Cardiac muscle cell (in vitro differentiated cells and primary cell): ENCODE data around the gene LMX1B. TPM values are rescaled to one million over a fixed set of nuclear protein-coding genes. Genes with fewer than 3 reads are reported as not detected.
A peak's percentile ranks its signal among the peaks of the same experiment; 100 is the strongest.

Experiments
- DNase-seq, 2 donors: peaks; one replicate each; pipeline versions ENCODE4 v3.0.0 to v3.0.0-alpha.2; 2010 to 2017; ENCODE audit warnings: low read depth in 1 of 2, low spot score in 1 of 2
- H3K27ac ChIP-seq: fragments of 200-600 bp; sonication (generic); 2 replicates; pipeline ENCODE4 v1.5.1; 2016
- H3K27me3 ChIP-seq: fragments of 200-600 bp; sonication (generic); 2 replicates; pipeline ENCODE4 v1.6.0; 2016; ENCODE audit warnings: control low read depth
- H3K36me3 ChIP-seq: fragments of 200-600 bp; sonication (generic); 2 replicates; pipeline ENCODE4 v1.5.1; 2016; ENCODE audit warnings: control low read depth
- H3K4me1 ChIP-seq: fragments of 200-600 bp; sonication (generic); 2 replicates; pipeline ENCODE4 v1.8.1; 2017; ENCODE audit warnings: low read depth, mild to moderate bottlenecking, mixed run types
- H3K4me3 ChIP-seq: fragments of 200-600 bp; sonication (generic); 2 replicates; pipeline ENCODE4 v1.5.1; 2016; ENCODE audit warnings: mild to moderate bottlenecking
- H3K9me3 ChIP-seq: fragments of 200-600 bp; sonication (generic); 2 replicates; pipeline ENCODE4 v1.5.1; 2017; ENCODE audit warnings: low read depth, mild to moderate bottlenecking, control low read depth
- polyA plus RNA-seq: library from polyadenylated mRNA; unstranded; fragments of >200 nt; fragmentation: Nextera tagmentation; extraction: Ambion mirVana; gene quantifications from 2 replicates; pipeline ENCODE4 v1.2.1, GENCODE V29; 2016
- total RNA-seq: library from RNA; depleted of rRNA; stranded (reverse); fragments of >200 nt; gene quantifications from 2 replicates; pipeline ENCODE4 v1.2.3, GENCODE V29; 2016
- TF ChIP-seq, protein P1 (sequence below): IDR thresholded peaks from 2 replicates; pipeline ENCODE4 v1.5.1; 2012; ENCODE audit warnings: low read depth, mild to moderate bottlenecking, low read length

Gene LMX1B
- total and polyA plus RNA-seq, 2 experiments from 2014 or later, result not detected

DNA sequence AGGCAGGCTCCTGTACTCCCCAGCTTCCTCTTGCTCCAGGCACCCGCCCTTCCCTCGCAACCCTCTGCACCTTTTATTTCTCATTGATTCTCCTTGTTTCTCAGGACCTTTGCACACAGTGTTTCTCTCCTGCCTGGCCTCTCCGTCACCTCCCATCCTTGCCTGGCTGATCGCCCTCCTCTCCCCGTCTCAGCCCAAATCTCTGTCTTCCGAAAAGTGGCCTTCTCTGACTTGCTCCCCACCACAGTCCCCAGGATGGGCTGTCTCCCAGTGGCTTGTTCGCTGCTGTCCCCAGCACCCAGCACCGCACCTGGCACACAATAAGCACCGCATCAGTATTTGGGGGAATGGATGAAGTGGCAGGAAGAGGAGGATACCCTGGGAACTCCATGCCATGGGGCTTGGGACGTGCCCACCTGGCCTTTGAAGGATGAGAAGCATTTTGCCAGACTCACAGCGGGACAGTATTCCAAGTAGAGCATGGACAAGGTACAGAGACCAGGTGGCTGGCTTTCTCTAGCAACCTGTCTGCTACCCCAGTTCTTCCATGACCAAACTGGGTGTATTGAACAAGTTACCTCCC is 62.5 kb downstream of the LMX1B start:
- H3K4me1 ChIP-seq, result no peaks in the 10 kb centered on the region
- H3K4me3 ChIP-seq, result no peak overlapping the region
- no peaks in the 10 kb centered on the region for H3K36me3 ChIP-seq
- TF ChIP-seq, protein P1, sequence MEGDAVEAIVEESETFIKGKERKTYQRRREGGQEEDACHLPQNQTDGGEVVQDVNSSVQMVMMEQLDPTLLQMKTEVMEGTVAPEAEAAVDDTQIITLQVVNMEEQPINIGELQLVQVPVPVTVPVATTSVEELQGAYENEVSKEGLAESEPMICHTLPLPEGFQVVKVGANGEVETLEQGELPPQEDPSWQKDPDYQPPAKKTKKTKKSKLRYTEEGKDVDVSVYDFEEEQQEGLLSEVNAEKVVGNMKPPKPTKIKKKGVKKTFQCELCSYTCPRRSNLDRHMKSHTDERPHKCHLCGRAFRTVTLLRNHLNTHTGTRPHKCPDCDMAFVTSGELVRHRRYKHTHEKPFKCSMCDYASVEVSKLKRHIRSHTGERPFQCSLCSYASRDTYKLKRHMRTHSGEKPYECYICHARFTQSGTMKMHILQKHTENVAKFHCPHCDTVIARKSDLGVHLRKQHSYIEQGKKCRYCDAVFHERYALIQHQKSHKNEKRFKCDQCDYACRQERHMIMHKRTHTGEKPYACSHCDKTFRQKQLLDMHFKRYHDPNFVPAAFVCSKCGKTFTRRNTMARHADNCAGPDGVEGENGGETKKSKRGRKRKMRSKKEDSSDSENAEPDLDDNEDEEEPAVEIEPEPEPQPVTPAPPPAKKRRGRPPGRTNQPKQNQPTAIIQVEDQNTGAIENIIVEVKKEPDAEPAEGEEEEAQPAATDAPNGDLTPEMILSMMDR, result no peak
- no peak for DNase-seq
- peaks cover 99% of the 10 kb centered on the region for H3K27me3 ChIP-seq
- H3K27ac ChIP-seq, result no peak overlapping the region
- H3K9me3 ChIP-seq, result no peaks in the 10 kb centered on the region

DNA sequence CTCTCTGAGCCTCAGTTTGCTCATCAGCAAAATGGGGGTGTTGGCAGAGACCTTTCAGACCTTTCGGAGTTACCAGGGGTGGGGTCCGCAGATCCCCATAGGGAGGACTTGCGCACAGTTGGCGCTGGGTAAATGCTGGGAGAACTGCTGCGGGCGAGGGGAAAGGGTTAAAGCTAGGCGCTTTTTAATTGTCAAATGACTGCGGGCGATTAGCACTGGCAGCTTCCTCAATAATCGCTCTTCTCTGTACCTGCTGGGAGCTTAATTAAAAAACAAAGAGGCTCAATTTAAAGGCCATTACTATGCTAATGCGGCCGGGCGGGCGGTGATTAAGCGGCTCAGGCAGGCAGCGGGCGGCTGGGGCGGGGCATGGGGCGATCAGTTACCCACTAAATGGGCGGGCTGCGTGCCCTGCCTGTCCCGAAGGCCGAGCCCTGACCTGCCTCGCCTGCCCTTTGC is 63.0 kb downstream of the LMX1B start:
- H3K27ac ChIP-seq, result no peak overlapping the region
- H3K9me3 ChIP-seq, result no peaks in the 10 kb centered on the region
- peak in 1 of 2 donors; percentile 36 for DNase-seq
- H3K27me3 ChIP-seq, result peaks cover 99% of the 10 kb centered on the region
- TF ChIP-seq, protein P1, result no peak
- H3K36me3 ChIP-seq, result no peaks in the 10 kb centered on the region
- no peak overlapping the region for H3K4me3 ChIP-seq
- H3K4me1 ChIP-seq, result no peaks in the 10 kb centered on the region

DNA sequence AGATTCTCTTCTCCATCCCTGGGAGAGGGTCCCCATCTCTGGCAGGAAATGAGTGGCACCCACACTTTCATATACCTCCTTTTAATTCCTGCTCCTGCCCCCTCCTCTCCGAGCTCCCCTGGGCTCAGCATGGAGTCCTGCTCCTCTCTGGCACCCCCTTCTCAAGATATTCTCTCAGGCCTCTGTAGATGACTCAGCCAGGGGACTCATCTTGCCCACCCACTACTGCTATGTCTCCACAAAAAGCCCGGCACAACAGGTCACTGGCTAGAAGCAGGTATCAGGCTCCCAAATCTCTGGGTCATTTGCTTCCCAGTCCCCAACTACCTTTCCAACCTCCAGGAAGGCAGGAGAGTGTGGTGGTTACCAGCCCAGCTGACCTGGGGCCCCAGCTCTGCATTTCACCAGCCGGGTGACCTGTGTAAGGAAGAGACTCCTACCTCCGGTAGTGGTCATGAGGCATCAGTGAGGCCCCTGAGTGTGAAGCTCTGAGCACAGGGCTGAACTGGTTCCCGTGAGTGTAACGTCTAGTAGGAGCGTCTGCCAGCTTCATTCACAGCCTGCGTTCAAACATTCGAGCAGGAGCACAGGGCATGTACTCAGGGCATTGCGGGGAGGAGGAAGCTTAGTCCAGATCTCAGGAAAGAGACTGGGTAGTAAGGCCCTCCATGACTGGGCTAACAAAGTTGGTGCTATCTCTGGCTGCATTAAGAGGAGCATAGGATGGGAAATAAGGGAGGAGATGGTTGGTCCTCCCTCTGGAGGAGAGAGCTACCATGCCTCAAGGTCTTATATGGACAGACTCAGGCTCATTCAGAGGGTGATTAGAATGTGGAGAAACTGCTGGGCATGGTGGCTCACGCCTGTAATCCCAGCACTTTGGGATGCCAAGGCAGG is 63.7 kb downstream of the LMX1B start:
- H3K27me3 ChIP-seq, result peaks cover 99% of the 10 kb centered on the region
- no peak overlapping the region for H3K27ac ChIP-seq
- DNase-seq, result no peak
- H3K9me3 ChIP-seq, result no peaks in the 10 kb centered on the region
- no peaks in the 10 kb centered on the region for H3K4me1 ChIP-seq
- H3K4me3 ChIP-seq, result no peak overlapping the region
- TF ChIP-seq, protein P1, result no peak
- H3K36me3 ChIP-seq, result no peaks in the 10 kb centered on the region

DNA sequence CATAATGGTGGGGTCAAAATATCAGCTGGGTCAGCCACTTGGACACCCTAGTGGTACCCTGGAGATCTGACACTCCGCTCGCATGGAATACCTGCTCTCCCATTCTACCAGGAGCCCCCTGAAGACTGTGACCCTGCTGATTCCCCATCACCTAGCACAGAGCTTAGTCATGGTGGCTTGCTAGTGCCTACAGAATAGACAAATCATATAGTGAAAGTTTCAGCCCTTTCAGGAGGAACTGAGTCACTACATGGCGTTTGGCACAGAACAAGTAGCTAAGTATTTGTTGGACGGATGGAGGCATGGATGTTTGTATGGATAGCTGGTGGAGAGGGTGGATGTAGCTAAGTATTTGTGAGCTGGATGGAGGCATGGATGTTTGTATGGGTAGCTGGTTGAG is 65.3 kb downstream of the LMX1B start:
- H3K27me3 ChIP-seq, result peaks cover 99% of the 10 kb centered on the region
- H3K36me3 ChIP-seq, result no peaks in the 10 kb centered on the region
- TF ChIP-seq, protein P1, result no peak
- H3K9me3 ChIP-seq, result no peaks in the 10 kb centered on the region
- no peak overlapping the region for H3K27ac ChIP-seq
- H3K4me3 ChIP-seq, result no peak overlapping the region
- no peak for DNase-seq
- no peaks in the 10 kb centered on the region for H3K4me1 ChIP-seq

DNA sequence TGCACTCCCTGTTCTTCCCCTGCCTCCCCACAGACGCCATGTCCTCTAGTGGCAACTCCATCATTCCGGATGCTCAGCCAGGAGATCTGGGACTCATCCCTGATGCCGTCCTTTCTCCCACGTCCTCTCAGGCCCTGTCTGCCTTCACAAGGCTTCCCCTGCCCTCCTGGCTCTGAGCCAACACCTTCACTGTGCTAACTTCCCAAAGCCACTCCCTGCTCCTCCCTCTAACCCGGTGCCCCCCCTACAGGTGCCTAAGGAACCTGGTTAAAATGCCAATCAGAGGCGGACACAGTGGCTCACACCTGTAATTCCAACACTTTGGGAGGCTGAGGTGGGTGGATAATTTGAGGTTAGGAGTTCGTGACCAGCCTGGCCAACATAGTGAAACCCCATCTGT is 67.6 kb downstream of the LMX1B start:
- Histone ChIP-seq H3K4me1 (no peaks in the 10 kb centered on the region), H3K9me3 (no peaks in the 10 kb centered on the region), H3K4me3 (no peak overlapping the region), H3K27me3 (peaks cover 100% of the 10 kb centered on the region), H3K36me3 (no peaks in the 10 kb centered on the region), H3K27ac (no peak overlapping the region)
- no peak for DNase-seq
- TF ChIP-seq, protein P1, result no peak
